HepG2 (cell line): ENCODE results near the gene NRBP1. TPM values are rescaled to one million over a fixed set of nuclear protein-coding genes. Genes with fewer than 3 reads are reported as not detected.

ENCODE experiments used
- FOXA1 ChIP-seq, 2 experiments: fragments of 450-650 bp in 1 of 2; sonication (generic) in 1 of 2; formaldehyde crosslinking in 1 of 2; IDR thresholded peaks; 2 replicates each; pipeline versions ENCODE4 v1.4.0 to v1.6.1; 2016 to 2020; ENCODE audit warnings: missing genetic modification reagents in 1 of 2
- GPN1 ChIP-seq: sonication (generic); formaldehyde crosslinking; IDR thresholded peaks from 2 replicates; pipeline ENCODE4 v1.5.1; 2020; ENCODE audit warnings: missing genetic modification reagents, borderline replicate concordance
- HDAC1 ChIP-seq: sonication (generic); formaldehyde crosslinking; IDR thresholded peaks from 2 replicates; pipeline ENCODE4 v1.5.1; 2020; ENCODE audit warnings: mild to moderate bottlenecking, missing genetic modification reagents
- HNRNPH1 ChIP-seq: fragments of 200-400 bp; formaldehyde crosslinking; optimal IDR thresholded peaks from 2 replicates; pipeline ENCODE3; 2017; ENCODE audit warnings: mild to moderate bottlenecking, low read depth, low read length
- SCMH1 ChIP-seq: sonication (generic); formaldehyde crosslinking; IDR thresholded peaks from 2 replicates; pipeline ENCODE4 v1.9.0; 2021; ENCODE audit warnings: missing genetic modification reagents, mild to moderate bottlenecking, borderline replicate concordance
- SETDB1 ChIP-seq: sonication (generic); formaldehyde crosslinking; IDR thresholded peaks from 2 replicates; pipeline ENCODE4 v1.5.1; 2020; ENCODE audit warnings: missing genetic modification reagents, mild to moderate bottlenecking, borderline replicate concordance
- SP5 ChIP-seq: IDR thresholded peaks from 2 replicates; pipeline ENCODE4 v1.6.1; 2016; ENCODE audit warnings: low read depth, borderline replicate concordance
- SRY ChIP-seq: sonication (generic); formaldehyde crosslinking; IDR thresholded peaks from 2 replicates; pipeline ENCODE4 v1.8.0; 2022; ENCODE audit warnings: mild to moderate bottlenecking, missing genetic modification reagents
- ZBTB43 ChIP-seq: sonication (generic); formaldehyde crosslinking; conservative IDR thresholded peaks from 2 replicates; pipeline ENCODE4 v1.4.0; 2020; ENCODE audit warnings: missing genetic modification reagents
- ZFX ChIP-seq: sonication (generic); formaldehyde crosslinking; IDR thresholded peaks from 2 replicates; pipeline ENCODE4 v1.4.0; 2020; ENCODE audit warnings: mild to moderate bottlenecking, low read depth, missing genetic modification reagents, moderate library complexity
- ZNF275 ChIP-seq: sonication (generic); formaldehyde crosslinking; IDR thresholded peaks from 2 replicates; pipeline ENCODE4 v1.8.0; 2022; ENCODE audit warnings: missing genetic modification reagents, mild to moderate bottlenecking, inconsistent platforms, borderline replicate concordance
- ZNF543 ChIP-seq: sonication (generic); formaldehyde crosslinking; IDR thresholded peaks from 2 replicates; pipeline ENCODE4 v1.4.0; 2020; ENCODE audit warnings: mild to moderate bottlenecking, missing genetic modification reagents
- ZNF569 ChIP-seq: sonication (generic); formaldehyde crosslinking; IDR thresholded peaks from 2 replicates; pipeline ENCODE4 v1.5.0; 2020; ENCODE audit warnings: mild to moderate bottlenecking, missing genetic modification reagents, moderate library complexity, borderline replicate concordance
- ZNF678 ChIP-seq: sonication (generic); formaldehyde crosslinking; IDR thresholded peaks from 2 replicates; pipeline ENCODE4 v1.4.0; 2020; ENCODE audit warnings: mild to moderate bottlenecking, missing genetic modification reagents
- ZNF691 ChIP-seq: sonication (generic); formaldehyde crosslinking; IDR thresholded peaks from 2 replicates; pipeline ENCODE4 v1.4.0; 2020; ENCODE audit warnings: missing genetic modification reagents, low read depth, mild to moderate bottlenecking, borderline replicate concordance
- ZNF780A ChIP-seq: sonication (generic); formaldehyde crosslinking; IDR thresholded peaks from 2 replicates; pipeline ENCODE4 v1.8.0; 2022; ENCODE audit warnings: mild to moderate bottlenecking, missing genetic modification reagents, moderate library complexity
- polyA plus RNA-seq, 8 experiments: library from polyadenylated mRNA; depleted of rRNA in 3 of 8; stranded (reverse) in 7 of 8; unstranded in 1 of 8; fragments of >200 nt; fragmentation: Illumina TruSeq in 4 of 8; extraction: Trizol in 4 of 8; gene quantifications; 2 replicates each; pipeline versions ENCODE4 v1.2.1 to v1.2.3, GENCODE V29; 2011 to 2016; ENCODE audit warnings: low read depth in 4 of 8, missing spikeins in 1 of 8, mixed read lengths in 1 of 8; ENCODE audit not compliant: insufficient read depth in 1 of 8
- total RNA-seq, 5 experiments: library from RNA; depleted of rRNA; stranded (reverse); fragments of >200 nt; fragmentation: Illumina TruSeq; extraction: Trizol; gene quantifications; 2 replicates each; pipeline ENCODE4 v1.2.3, GENCODE V29; 2016; ENCODE audit warnings: low read depth in 1 of 5
- TF ChIP-seq, protein P1 (sequence below): sonication (generic); formaldehyde crosslinking; IDR thresholded peaks from 2 replicates; pipeline ENCODE4 v1.8.1; 2023; ENCODE audit warnings: missing genetic modification reagents, mild to moderate bottlenecking, borderline replicate concordance
- TF ChIP-seq, protein P2 (sequence below): sonication (generic); formaldehyde crosslinking; IDR thresholded peaks from 2 replicates; pipeline ENCODE4 v1.5.1; 2020; ENCODE audit warnings: missing genetic modification reagents, mild to moderate bottlenecking, borderline replicate concordance
- TF ChIP-seq, protein P3 (sequence below): sonication (generic); formaldehyde crosslinking; IDR thresholded peaks from 2 replicates; pipeline ENCODE4 v1.8.1; 2023; ENCODE audit warnings: mild to moderate bottlenecking, missing genetic modification reagents

Gene NRBP1
- total and polyA plus RNA-seq, 2 of the 13 experiments (the other 11 are each of a cell fraction or from before 2014, with no cell fraction given), result 165 to 240 TPM

DNA sequence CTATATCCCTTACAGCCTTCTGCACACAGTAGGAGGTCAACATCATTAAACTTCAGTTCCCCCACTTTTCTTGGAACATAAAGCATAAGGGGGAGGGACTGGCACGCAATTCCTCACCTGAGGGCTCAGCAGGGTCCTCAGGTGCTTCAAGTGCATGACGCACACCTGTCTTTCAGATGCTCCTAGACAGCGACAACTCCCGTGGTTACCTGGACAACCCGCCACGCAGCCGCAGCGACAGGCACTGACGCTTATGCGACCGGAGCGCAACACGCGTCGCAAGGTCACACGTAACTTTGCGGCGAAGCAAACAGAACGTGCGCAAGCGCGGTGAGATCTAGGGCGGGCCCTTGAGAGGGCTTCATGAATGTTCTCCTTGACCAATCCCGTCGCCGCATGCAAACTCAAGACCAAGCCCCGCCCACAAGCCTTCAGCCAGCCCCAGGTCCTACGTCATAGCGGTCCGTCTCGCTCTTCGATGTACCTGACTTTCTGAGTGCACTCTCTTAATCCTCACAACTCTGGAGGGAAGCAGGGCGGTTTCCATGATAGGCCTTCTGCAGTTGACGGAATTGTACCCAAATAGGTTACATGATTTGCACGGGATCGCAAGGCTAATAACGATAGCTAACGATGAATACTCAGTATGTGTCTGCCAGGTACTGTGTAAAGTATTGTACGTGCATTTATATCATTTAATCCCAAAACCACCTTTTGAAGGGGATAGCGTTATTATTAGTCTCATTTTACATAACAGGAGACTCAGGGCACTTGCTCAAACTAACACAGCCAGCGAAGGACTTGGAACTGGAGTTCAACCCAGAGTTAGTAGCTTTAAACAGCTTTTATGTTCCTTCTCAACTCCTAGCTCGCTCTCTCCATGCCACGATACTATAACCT is 61.3 kb downstream of the NRBP1 start, which contains the start of gene IFT172 (continued):
- TF ChIP-seq ZFX (CRISPR knock-in tag), result peak; percentile 58
- peak; percentile 51; the same call in 1 of the 2 replicates for TF ChIP-seq SP5 (CRISPR knock-in tag)
- TF ChIP-seq ZNF691 (CRISPR knock-in tag), result no peak
- no peak for TF ChIP-seq SETDB1 (CRISPR knock-in tag)
- no peak for TF ChIP-seq GPN1 (CRISPR knock-in tag)
- TF ChIP-seq SCMH1 (CRISPR knock-in tag), result no peak
- no peak for TF ChIP-seq ZNF275 (CRISPR knock-in tag)
- TF ChIP-seq ZBTB43 (CRISPR knock-in tag), result no peak
- peak; percentile 94; the same call in 1 of the 2 replicates for TF ChIP-seq HDAC1 (CRISPR knock-in tag)
- TF ChIP-seq ZNF780A, result no peak
- TF ChIP-seq, protein P1, sequence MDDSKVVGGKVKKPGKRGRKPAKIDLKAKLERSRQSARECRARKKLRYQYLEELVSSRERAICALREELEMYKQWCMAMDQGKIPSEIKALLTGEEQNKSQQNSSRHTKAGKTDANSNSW (CRISPR knock-in tag), result no peak
- no peak for TF ChIP-seq FOXA1 (IDR thresholded peaks at IDR 0.05)
- TF ChIP-seq FOXA1 (CRISPR knock-in tag; IDR thresholded peaks at IDR 0.05), result peak; percentile 74
- no peak for TF ChIP-seq ZNF569 (CRISPR knock-in tag)
- no peak for TF ChIP-seq ZNF543 (CRISPR knock-in tag)
- no peak for TF ChIP-seq ZNF678 (CRISPR knock-in tag)
- TF ChIP-seq, protein P2, sequence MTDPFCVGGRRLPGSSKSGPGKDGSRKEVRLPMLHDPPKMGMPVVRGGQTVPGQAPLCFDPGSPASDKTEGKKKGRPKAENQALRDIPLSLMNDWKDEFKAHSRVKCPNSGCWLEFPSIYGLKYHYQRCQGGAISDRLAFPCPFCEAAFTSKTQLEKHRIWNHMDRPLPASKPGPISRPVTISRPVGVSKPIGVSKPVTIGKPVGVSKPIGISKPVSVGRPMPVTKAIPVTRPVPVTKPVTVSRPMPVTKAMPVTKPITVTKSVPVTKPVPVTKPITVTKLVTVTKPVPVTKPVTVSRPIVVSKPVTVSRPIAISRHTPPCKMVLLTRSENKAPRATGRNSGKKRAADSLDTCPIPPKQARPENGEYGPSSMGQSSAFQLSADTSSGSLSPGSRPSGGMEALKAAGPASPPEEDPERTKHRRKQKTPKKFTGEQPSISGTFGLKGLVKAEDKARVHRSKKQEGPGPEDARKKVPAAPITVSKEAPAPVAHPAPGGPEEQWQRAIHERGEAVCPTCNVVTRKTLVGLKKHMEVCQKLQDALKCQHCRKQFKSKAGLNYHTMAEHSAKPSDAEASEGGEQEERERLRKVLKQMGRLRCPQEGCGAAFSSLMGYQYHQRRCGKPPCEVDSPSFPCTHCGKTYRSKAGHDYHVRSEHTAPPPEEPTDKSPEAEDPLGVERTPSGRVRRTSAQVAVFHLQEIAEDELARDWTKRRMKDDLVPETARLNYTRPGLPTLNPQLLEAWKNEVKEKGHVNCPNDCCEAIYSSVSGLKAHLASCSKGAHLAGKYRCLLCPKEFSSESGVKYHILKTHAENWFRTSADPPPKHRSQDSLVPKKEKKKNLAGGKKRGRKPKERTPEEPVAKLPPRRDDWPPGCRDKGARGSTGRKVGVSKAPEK (CRISPR knock-in tag), result no peak
- peak; percentile 33; the same call in 1 of the 2 replicates for TF ChIP-seq SRY (CRISPR knock-in tag)
- TF ChIP-seq HNRNPH1, result no peak
- TF ChIP-seq, protein P3, sequence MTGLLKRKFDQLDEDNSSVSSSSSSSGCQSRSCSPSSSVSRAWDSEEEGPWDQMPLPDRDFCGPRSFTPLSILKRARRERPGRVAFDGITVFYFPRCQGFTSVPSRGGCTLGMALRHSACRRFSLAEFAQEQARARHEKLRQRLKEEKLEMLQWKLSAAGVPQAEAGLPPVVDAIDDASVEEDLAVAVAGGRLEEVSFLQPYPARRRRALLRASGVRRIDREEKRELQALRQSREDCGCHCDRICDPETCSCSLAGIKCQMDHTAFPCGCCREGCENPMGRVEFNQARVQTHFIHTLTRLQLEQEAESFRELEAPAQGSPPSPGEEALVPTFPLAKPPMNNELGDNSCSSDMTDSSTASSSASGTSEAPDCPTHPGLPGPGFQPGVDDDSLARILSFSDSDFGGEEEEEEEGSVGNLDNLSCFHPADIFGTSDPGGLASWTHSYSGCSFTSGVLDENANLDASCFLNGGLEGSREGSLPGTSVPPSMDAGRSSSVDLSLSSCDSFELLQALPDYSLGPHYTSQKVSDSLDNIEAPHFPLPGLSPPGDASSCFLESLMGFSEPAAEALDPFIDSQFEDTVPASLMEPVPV, result no peak; the same call in 1 of the 2 replicates
